Brain microvascular endothelial cell (primary cell): ENCODE measurements around the gene ARHGAP44.

Experiments used
- DNase-seq: peaks from one replicate; pipeline ENCODE4 v3.0.0-alpha.2; 2020
- H3K27ac ChIP-seq: fragments of 250-450 bp; sonication (Bioruptor Pico); 2 replicates; pipeline ENCODE4 v1.5.1; 2020; ENCODE audit warnings: mild to moderate bottlenecking, moderate library complexity
- H3K27me3 ChIP-seq: fragments of 250-450 bp; sonication (Bioruptor Pico); replicated peaks from 2 replicates; pipeline ENCODE4 v1.5.1; 2020; ENCODE audit warnings: mild to moderate bottlenecking
- H3K36me3 ChIP-seq: fragments of 250-450 bp; sonication (Bioruptor Pico); replicated peaks from 2 replicates; pipeline ENCODE4 v1.5.1; 2020; ENCODE audit warnings: mild to moderate bottlenecking
- H3K4me3 ChIP-seq: 2 replicates; pipeline ENCODE4 v1.5.1; 2011; ENCODE audit warnings: low read depth, mild to moderate bottlenecking, control low read depth, low read length, moderate library complexity
- CTCF ChIP-seq: IDR thresholded peaks from 2 replicates; pipeline ENCODE4 v1.5.1; 2011; ENCODE audit warnings: low read depth, mild to moderate bottlenecking, moderate library complexity, low read length, control low read depth, inconsistent platforms; ENCODE audit errors: missing control alignments
- in situ Hi-C: cut with HindIII; loops from 2 replicates; pipeline ENCODE4 v1.10.0; 2017; ENCODE audit warnings: low sequenced_read_pairs, low pct_ligation_motif_present

The ARHGAP44 gene

GRCh38 chr17:12806630-12807029 is 17.3 kb downstream of the ARHGAP44 start:
- H3K36me3 ChIP-seq, result no peaks in the 10 kb centered on the region
- no peak for TF ChIP-seq CTCF
- no peak overlapping the region for H3K27ac ChIP-seq
- no peaks in the 10 kb centered on the region for H3K27me3 ChIP-seq
- no peak overlapping the region for H3K4me3 ChIP-seq
- in situ Hi-C loops, result no loop called here
- DNase-seq, result no peak

- no peak for DNase-seq
- no peak overlapping the region for H3K27ac ChIP-seq
- H3K4me3 ChIP-seq, result no peak overlapping the region
- H3K27me3 ChIP-seq, result no peaks in the 10 kb centered on the region
- in situ Hi-C loops, result no loop called here
- no peak for TF ChIP-seq CTCF
- H3K36me3 ChIP-seq, result no peaks in the 10 kb centered on the region
Observed at GRCh38 chr17:12808723-12809122, 19.4 kb downstream of the ARHGAP44 start.

GRCh38 chr17:12812877-12813276 is 23.6 kb downstream of the ARHGAP44 start:
- Histone ChIP-seq H3K27me3 (no peaks in the 10 kb centered on the region), H3K36me3 (no peaks in the 10 kb centered on the region)
- in situ Hi-C loops, result no loop called here

GRCh38 chr17:12813664-12814063 is 24.4 kb downstream of the ARHGAP44 start:
- in situ Hi-C loops, result no loop called here
- H3K27ac ChIP-seq, result no peak overlapping the region
- TF ChIP-seq CTCF, result no peak
- no peaks in the 10 kb centered on the region for H3K27me3 ChIP-seq
- no peak overlapping the region for H3K4me3 ChIP-seq
- DNase-seq, result no peak
- H3K36me3 ChIP-seq, result no peaks in the 10 kb centered on the region

More at GRCh38 chr17:12812877-12813276, 23.6 kb downstream of the ARHGAP44 start:
- TF ChIP-seq CTCF, result no peak
- Histone ChIP-seq H3K27ac (no peak overlapping the region), H3K4me3 (no peak overlapping the region)
- DNase-seq, result no peak

GRCh38 chr17:12814718-12815117 is 25.4 kb downstream of the ARHGAP44 start:
- no peak for TF ChIP-seq CTCF
- Histone ChIP-seq H3K36me3 (no peaks in the 10 kb centered on the region), H3K27ac (no peak overlapping the region), H3K4me3 (no peak overlapping the region), H3K27me3 (no peaks in the 10 kb centered on the region)
- in situ Hi-C loops, result no loop called here
- no peak for DNase-seq

- Histone ChIP-seq H3K27me3 (no peaks in the 10 kb centered on the region), H3K27ac (no peak overlapping the region), H3K36me3 (no peaks in the 10 kb centered on the region), H3K4me3 (no peak overlapping the region)
- DNase-seq, result no peak
- in situ Hi-C loops, result no loop called here
- no peak for TF ChIP-seq CTCF
Observed at GRCh38 chr17:12815642-12816141, 26.4 kb downstream of the ARHGAP44 start.
